GM18873 (cell line): ENCODE data around the gene MYOG.

Source experiments
- ATAC-seq: cut with Tn5 transposase; IDR thresholded peaks from one replicate; pipeline ENCODE4 v1.9.1; 2021; ENCODE audit warnings: mild to moderate bottlenecking, moderate library complexity, moderate number of reproducible peaks; ENCODE audit not compliant: unreplicated experiment, low FRiP score

Gene MYOG

GRCh38 chr1:203049077-203049476, 36.7 kb downstream of the MYOG start:
- no peak for ATAC-seq

GRCh38 chr1:203048555-203049051, 37.2 kb downstream of the MYOG start:
- no peak for ATAC-seq

- no peak for ATAC-seq
Observed at GRCh38 chr1:203048086-203048485, 37.7 kb downstream of the MYOG start.

- ATAC-seq = no peak
Observed at GRCh38 chr1:203046984-203047630, 38.7 kb downstream of the MYOG start.

GRCh38 chr1:203045821-203046594, 39.8 kb downstream of the MYOG start:
- ATAC-seq = no peak

- no peak for ATAC-seq
Observed at GRCh38 chr1:203045336-203045735, 40.5 kb downstream of the MYOG start.

- no peak for ATAC-seq
Observed at GRCh38 chr1:203044546-203045250, 41.1 kb downstream of the MYOG start.

GRCh38 chr1:203043830-203044545, 41.8 kb downstream of the MYOG start:
- ATAC-seq = no peak

GRCh38 chr1:203041351-203041932, 44.4 kb downstream of the MYOG start:
- ATAC-seq = no peak

GRCh38 chr1:203040513-203041275, 45.1 kb downstream of the MYOG start:
- no peak for ATAC-seq

- no peak for ATAC-seq
Observed at GRCh38 chr1:203039609-203040512, 46.0 kb downstream of the MYOG start.

GRCh38 chr1:203038891-203039608, 46.8 kb downstream of the MYOG start:
- ATAC-seq = no peak

- no peak for ATAC-seq
Observed at GRCh38 chr1:203038217-203038741, 47.5 kb downstream of the MYOG start.

GRCh38 chr1:203037509-203038190, 48.2 kb downstream of the MYOG start:
- ATAC-seq = no peak

- no peak for ATAC-seq
Observed at GRCh38 chr1:203036537-203036936, 49.3 kb downstream of the MYOG start.

- ATAC-seq = no peak
Observed at GRCh38 chr1:203036135-203036534, 49.7 kb downstream of the MYOG start.
